Measurements from ENCODE around the gene MUC3A. TPM values are rescaled to one million over a fixed set of nuclear protein-coding genes. Genes with fewer than 3 reads are reported as not detected.

The MUC3A gene
- total and polyA plus RNA-seq, 2 of the 8 experiments (the other 6 are each of a cell fraction or from before 2014, with no cell fraction given), result 15.4 to 43.9 TPM

- no peak overlapping the region for H3K4ac ChIP-seq (replicated peaks; ENCODE audit: insufficient read length, low read depth, low read length)
- H2AK5ac ChIP-seq (ENCODE audit: low read depth, low read length), result peak overlapping the region; percentile 45; the same call in 1 of the 2 replicates
- CTCF ChIA-PET (ENCODE audit: partially characterized antibody), result interaction anchor here (1.0 to 1.6 kb wide), 2 partner anchors 12 to 60 kb away, joined by 3 read pairs; no protein-coding TSS in a partner anchor
- peaks cover 13 to 27% (median 19%) of the 10 kb centered on the region in 4 experiments for H3K4me1 ChIP-seq (replicated peaks in 1 of 4; ENCODE audit: control insufficient read depth in 3 of 4, insufficient read depth in 4 of 4, low read length in 3 of 4)
- H4K8ac ChIP-seq (ENCODE audit: extremely low read depth, insufficient read depth, low read length), result peak overlapping the region; percentile 69
- H2BK15ac ChIP-seq (ENCODE audit: low read length), result peak overlapping the region; percentile 46; the same call in 1 of the 2 replicates
- H3K9ac ChIP-seq (replicated peaks in 1 of 4; ENCODE audit: extremely low read depth in 1 of 4, low read depth in 3 of 4, low read length in 3 of 4), result peak overlapping the region; percentile 45 to 84 (median 71); a peak in 6 of 7 replicates
- H3K23ac ChIP-seq (ENCODE audit: insufficient read length), result no peak overlapping the region
- peak overlapping the region; percentile 73 for H2BK120ac ChIP-seq (replicated peaks; ENCODE audit: low read depth, low read length)
- no peaks in the 10 kb centered on the region for H3K79me2 ChIP-seq (ENCODE audit: control insufficient read depth in 1 of 2, insufficient read depth in 2 of 2, low read length in 2 of 2)
- POLR2A ChIA-PET (ENCODE audit: partially characterized antibody), result interaction anchor here (0.8 to 2.1 kb wide), 7 partner anchors 10 to 127 kb away, joined by 3 to 6 read pairs (median 4); partner anchors contain the start of genes MUC3A and UFSP1
- 3% methylated on average over 12 of the region's 29 CpGs; no CpG with 5 or more reads in 1 of the 2 experiments for WGBS, 2 experiments (ENCODE audit: extremely low coverage in 1 of 2, insufficient coverage in 1 of 2, insufficient read length in 1 of 2, insufficient replicate concordance in 2 of 2, low coverage in 1 of 2, low lambda C conversion rate in 2 of 2, missing lambda C conversion rate in 1 of 2)
- H4K5ac ChIP-seq (ENCODE audit: insufficient read length, low read depth, low read length), result peak overlapping the region; percentile 37
- 0 out of 2 replicates have a peak, but pooled peaks cover 5% of the 10 kb centered on the region for H3K79me1 ChIP-seq (ENCODE audit: low read depth, low read length)
- DNase-seq (ENCODE audit: low read depth in 1 of 2, low spot score in 2 of 2), result peak in 1 of 2 experiments; percentile 72
- peak overlapping the region; percentile 95 for H3K18ac ChIP-seq (ENCODE audit: extremely low read depth, low read length)
- peak overlapping the region; percentile 62 for H4K91ac ChIP-seq (replicated peaks; ENCODE audit: insufficient read length, low read length)
- H2AFZ ChIP-seq (ENCODE audit: low read length), result peak overlapping the region; percentile 61; the same call in 1 of the 2 replicates
- peak overlapping the region; percentile 56 to 86 (median 71) for H3K4me3 ChIP-seq (ENCODE audit: extremely low read depth in 1 of 4, insufficient read depth in 2 of 4, low read depth in 3 of 4, low read length in 4 of 4)
- no peaks in the 10 kb centered on the region for H3K9me3 ChIP-seq (ENCODE audit: insufficient read depth in 2 of 2, low read depth in 1 of 2, low read length in 1 of 2)
- H3K14ac ChIP-seq (ENCODE audit: insufficient read length), result no peak overlapping the region
- H3K56ac ChIP-seq (replicated peaks; ENCODE audit: insufficient read length, low read depth, low read length), result peak overlapping the region; percentile 66
- H4K20me1 ChIP-seq (replicated peaks in 1 of 2; ENCODE audit: control insufficient read depth in 1 of 2, insufficient read depth in 2 of 2, low read length in 2 of 2), result no peaks in the 10 kb centered on the region
- peak overlapping the region; percentile 87 for H3K27ac ChIP-seq (ENCODE audit: low read depth, low read length)
- peak overlapping the region; percentile 88 for H2BK12ac ChIP-seq (ENCODE audit: low read depth, low read length)
- H3K27me3 ChIP-seq (replicated peaks in 1 of 4; ENCODE audit: control insufficient read depth in 3 of 4, extremely low read depth in 1 of 4, insufficient read depth in 3 of 4, low read length in 3 of 4), result no peaks in the 10 kb centered on the region; a peak in 1 of 7 replicates
- FAIRE-seq, result peak; percentile 19
- H2BK20ac ChIP-seq (ENCODE audit: low read length), result peak overlapping the region; percentile 48; the same call in 1 of the 2 replicates
- peak overlapping the region; percentile 95; the same call in 1 of the 2 replicates for H2BK5ac ChIP-seq (ENCODE audit: low read depth, low read length)
- no peaks in the 10 kb centered on the region; a peak in 1 of 8 replicates for H3K36me3 ChIP-seq (ENCODE audit: control insufficient read depth in 2 of 4, insufficient read depth in 4 of 4, low read length in 3 of 4)
- peak overlapping the region; percentile 95 to 96 for H3K4me2 ChIP-seq (ENCODE audit: insufficient read depth in 1 of 2, low read depth in 2 of 2, low read length in 2 of 2)
- peaks cover 9% of the 10 kb centered on the region; the same call in 1 of the 2 replicates for H3K23me2 ChIP-seq (ENCODE audit: low read depth, low read length)
- TF ChIP-seq BCL11A (IDR thresholded peaks at IDR 0.05; ENCODE audit: low read depth in 2 of 2, low read length in 2 of 2) (no peak), KDM4A (IDR thresholded peaks at IDR 0.05; ENCODE audit: low read depth, low read length, severe bottlenecking) (peak; percentile 37), POLR2AphosphoS5 (IDR thresholded peaks at IDR 0.05; ENCODE audit: low read depth, low read length) (0 out of 2 replicates have a peak, but pooled peaks have one; percentile 21), RBBP5 (IDR thresholded peaks at IDR 0.05; ENCODE audit: borderline replicate concordance, low read depth, low read length) (0 out of 2 replicates have a peak, but pooled peaks have one; percentile 63), ASH2L (IDR thresholded peaks at IDR 0.05; ENCODE audit: low read length) (peak; percentile 75), SAP30 (IDR thresholded peaks at IDR 0.05; ENCODE audit: insufficient read depth, insufficient replicate concordance, low read length) (no peak), JUND (IDR thresholded peaks at IDR 0.05; ENCODE audit: low read length) (peak; percentile 48; the same call in 1 of the 2 replicates), EGR1 (IDR thresholded peaks at IDR 0.05; ENCODE audit: borderline replicate concordance, low read depth, low read length) (peak; percentile 55; the same call in 1 of the 2 replicates), SIN3A (conservative IDR thresholded peaks at IDR 0.05 in 1 of 2, IDR thresholded peaks at IDR 0.05 in 1 of 2; ENCODE audit: low read depth in 1 of 2, low read length in 2 of 2) (peak; percentile 56 to 93; a peak in 2 of 4 replicates), CTBP2 (IDR thresholded peaks at IDR 0.05; ENCODE audit: borderline replicate concordance, insufficient read depth, insufficient read length, low read length) (peak; percentile 30)
Measured at GRCh38 chr7:101017064-101017777, 67.9 kb downstream of the MUC3A start.

Measured in H1 (cell line).